OCI-LY7 (cell line): Measurements from ENCODE around the gene CDC37L1. TPM values are rescaled to one million over a fixed set of nuclear protein-coding genes. Genes with fewer than 3 reads are reported as not detected.

Experiments used
- BruUV-seq: library from RNA; stranded (reverse); fragments of 400-500 nt; replicated peaks from 2 replicates; lab custom pipeline; 2021; lab: Mats Ljungman, UMichigan
- CTCF ChIA-PET: fragments of 300-600 bp; sonication (Branson Sonifier 250); formaldehyde crosslinking; loops from one replicate; lab custom pipeline; 2022; ENCODE audit warnings: antibody characterized with exemption; ENCODE audit not compliant: unreplicated experiment; lab: Charles Lee
- POLR2A ChIA-PET: fragments of 300-600 bp; sonication (Branson Sonifier 250); formaldehyde crosslinking; loops from one replicate; lab custom pipeline; 2022; ENCODE audit warnings: antibody characterized with exemption; lab: Charles Lee
- DNase-seq: peaks from one replicate; pipeline ENCODE4 v3.0.0-alpha.2; 2015; ENCODE audit warnings: low spot score
- H2AFZ ChIP-seq: fragments of 200-600 bp; sonication (generic), shearing (Covaris generic); 2 replicates; pipeline ENCODE4 v1.6.1; 2014; ENCODE audit warnings: mild to moderate bottlenecking, antibody characterized with exemption, low read length, moderate library complexity
- H3K27ac ChIP-seq: fragments of 200-600 bp; sonication (generic); 2 replicates; pipeline ENCODE4 v1.5.1; 2014; ENCODE audit warnings: mixed run types, low read depth, mild to moderate bottlenecking, moderate library complexity, low read length, inconsistent platforms; ENCODE audit not compliant: poor library complexity, severe bottlenecking
- H3K36me3 ChIP-seq: fragments of 200-600 bp; sonication (generic); 2 replicates; pipeline ENCODE4 v1.6.1; 2014; ENCODE audit warnings: mild to moderate bottlenecking, antibody characterized with exemption, low read length, moderate library complexity, mixed read lengths; ENCODE audit not compliant: insufficient read depth
- H3K4me1 ChIP-seq: fragments of 200-600 bp; sonication (generic); 2 replicates; pipeline ENCODE4 v1.5.1; 2014; ENCODE audit warnings: mild to moderate bottlenecking, low read length; ENCODE audit not compliant: insufficient read depth, poor library complexity, severe bottlenecking
- H3K4me2 ChIP-seq: fragments of 200-600 bp; sonication (generic); 2 replicates; pipeline ENCODE4 v1.6.1; 2014; ENCODE audit warnings: mild to moderate bottlenecking, low read length
- H3K4me3 ChIP-seq: fragments of 200-600 bp; sonication (generic); 2 replicates; pipeline ENCODE4 v1.5.1; 2014; ENCODE audit warnings: mild to moderate bottlenecking, low read depth, low read length; ENCODE audit not compliant: poor library complexity, severe bottlenecking
- H3K79me2 ChIP-seq: fragments of 200-600 bp; sonication (generic); 2 replicates; pipeline ENCODE4 v1.6.1; 2016; ENCODE audit warnings: low read depth, mild to moderate bottlenecking, low read length, moderate library complexity, mixed read lengths; ENCODE audit not compliant: insufficient read depth
- H3K9me2 ChIP-seq: fragments of 200-600 bp; sonication (generic); 2 replicates; pipeline ENCODE4 v1.6.1; 2016; ENCODE audit warnings: mild to moderate bottlenecking, low read length, mixed read lengths; ENCODE audit not compliant: insufficient read depth
- H3K9me3 ChIP-seq: fragments of 200-600 bp; sonication (generic); 2 replicates; pipeline ENCODE4 v1.6.1; 2014; ENCODE audit warnings: mild to moderate bottlenecking, mixed run types, low read length, mixed read lengths
- H4K20me1 ChIP-seq: fragments of 200-600 bp; sonication (generic); 2 replicates; pipeline ENCODE4 v1.6.1; 2014; ENCODE audit warnings: mild to moderate bottlenecking, antibody characterized with exemption, low read length, moderate library complexity, mixed read lengths; ENCODE audit not compliant: insufficient read depth
- EZH2phosphoT487 ChIP-seq: fragments of 200-600 bp; sonication (generic); IDR thresholded peaks from 2 replicates; pipeline ENCODE4 v1.6.1; 2018; ENCODE audit warnings: low read depth, borderline replicate concordance, mild to moderate bottlenecking, mixed run types, antibody characterized with exemption, low read length, moderate library complexity, mixed read lengths
- intact Hi-C: fragments of 100-400 bp; cut with micrococcal nuclease; formaldehyde crosslinking; loops from one replicate; pipeline ENCODE4 v1.10.0; 2022; ENCODE audit not compliant: unreplicated experiment
- total RNA-seq, 2 experiments: library from RNA; depleted of rRNA in 1 of 2; stranded (reverse); fragments of >200 nt in 1 of 2; shearing (Covaris generic) in 1 of 2; gene quantifications; 2 replicates each; pipeline ENCODE4 v1.2.3, GENCODE V29; 2014 to 2022
- TF ChIP-seq, protein P1 (sequence below): fragments of 200-600 bp; sonication (generic); conservative IDR thresholded peaks from 2 replicates; pipeline ENCODE4 v1.5.1; 2014; ENCODE audit warnings: mild to moderate bottlenecking, antibody characterized with exemption, low read length, moderate library complexity, mixed read lengths

Gene CDC37L1
- total RNA-seq, 2 experiments from 2014 or later: 9.3 to 11.7 TPM

GRCh38 chr9:4746278-4747030 is 67.1 kb downstream of the CDC37L1 start:
- BruUV-seq: no TSS peak
- POLR2A ChIA-PET: interaction anchor here (0.9 kb wide), 1 partner anchor 40 kb away, joined by 3 read pairs; no protein-coding TSS in a partner anchor
- H3K27ac ChIP-seq: no peak overlapping the region
- no peak for TF ChIP-seq EZH2phosphoT487
- TF ChIP-seq, protein P1, sequence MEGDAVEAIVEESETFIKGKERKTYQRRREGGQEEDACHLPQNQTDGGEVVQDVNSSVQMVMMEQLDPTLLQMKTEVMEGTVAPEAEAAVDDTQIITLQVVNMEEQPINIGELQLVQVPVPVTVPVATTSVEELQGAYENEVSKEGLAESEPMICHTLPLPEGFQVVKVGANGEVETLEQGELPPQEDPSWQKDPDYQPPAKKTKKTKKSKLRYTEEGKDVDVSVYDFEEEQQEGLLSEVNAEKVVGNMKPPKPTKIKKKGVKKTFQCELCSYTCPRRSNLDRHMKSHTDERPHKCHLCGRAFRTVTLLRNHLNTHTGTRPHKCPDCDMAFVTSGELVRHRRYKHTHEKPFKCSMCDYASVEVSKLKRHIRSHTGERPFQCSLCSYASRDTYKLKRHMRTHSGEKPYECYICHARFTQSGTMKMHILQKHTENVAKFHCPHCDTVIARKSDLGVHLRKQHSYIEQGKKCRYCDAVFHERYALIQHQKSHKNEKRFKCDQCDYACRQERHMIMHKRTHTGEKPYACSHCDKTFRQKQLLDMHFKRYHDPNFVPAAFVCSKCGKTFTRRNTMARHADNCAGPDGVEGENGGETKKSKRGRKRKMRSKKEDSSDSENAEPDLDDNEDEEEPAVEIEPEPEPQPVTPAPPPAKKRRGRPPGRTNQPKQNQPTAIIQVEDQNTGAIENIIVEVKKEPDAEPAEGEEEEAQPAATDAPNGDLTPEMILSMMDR: no peak
- H3K4me1 ChIP-seq: peaks cover 8% of the 10 kb centered on the region
- no peaks in the 10 kb centered on the region for H3K36me3 ChIP-seq
- CTCF ChIA-PET: no interaction called here
- H4K20me1 ChIP-seq: no peaks in the 10 kb centered on the region
- H2AFZ ChIP-seq: no peak overlapping the region
- H3K9me2 ChIP-seq: no peaks in the 10 kb centered on the region
- H3K79me2 ChIP-seq: no peaks in the 10 kb centered on the region
- no peaks in the 10 kb centered on the region for H3K9me3 ChIP-seq
- H3K4me2 ChIP-seq: no peak overlapping the region
- no peak for DNase-seq
- intact Hi-C loops: no loop called here
- no peak overlapping the region for H3K4me3 ChIP-seq

DNA sequence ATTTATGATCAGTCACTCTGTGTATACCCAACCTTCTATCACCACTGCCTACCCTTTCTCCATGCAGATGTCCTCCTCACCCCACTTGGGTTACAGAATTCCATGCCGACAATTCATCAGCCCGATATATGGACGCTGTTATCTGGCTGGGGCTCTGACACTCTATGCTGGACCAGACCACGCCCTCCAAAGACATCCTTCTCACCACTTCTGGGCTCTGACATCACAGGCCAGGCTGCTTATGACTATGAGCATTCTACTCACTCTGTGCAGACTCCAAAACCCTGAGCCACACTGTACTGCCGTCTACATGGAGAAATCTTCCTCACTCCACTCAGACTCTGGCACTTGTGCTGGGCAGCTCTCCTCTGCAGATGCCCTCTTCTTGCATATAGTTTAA is 69.2 kb downstream of the CDC37L1 start:
- no peak for TF ChIP-seq EZH2phosphoT487
- TF ChIP-seq, protein P1: no peak
- Histone ChIP-seq H3K36me3 (no peaks in the 10 kb centered on the region), H3K79me2 (no peaks in the 10 kb centered on the region), H3K9me3 (no peaks in the 10 kb centered on the region), H3K4me3 (no peak overlapping the region), H3K4me2 (no peak overlapping the region), H2AFZ (no peak overlapping the region), H4K20me1 (no peaks in the 10 kb centered on the region), H3K4me1 (no peaks in the 10 kb centered on the region), H3K27ac (no peak overlapping the region), H3K9me2 (no peaks in the 10 kb centered on the region)
- intact Hi-C loops: no loop called here
- DNase-seq: no peak
- ChIA-PET CTCF (no interaction called here), POLR2A (no interaction called here)
- no TSS peak for BruUV-seq
